Measurements from ENCODE around the gene ZC3H6.
A peak's percentile ranks its signal among the peaks of the same experiment; 100 is the strongest.
"Not testable (repeated sequence)": the region's sequence is repeated elsewhere in the genome, so short reads cannot be mapped to it uniquely, and the experiment has no call there.

ZC3H6 gene

GRCh38 chr2:112340475-112341267 is 65.3 kb downstream of the ZC3H6 start:
- no peak overlapping the region for H3K4me3 ChIP-seq (ENCODE audit: control insufficient read depth, low read depth, low read length)
- TF ChIP-seq, protein P1, sequence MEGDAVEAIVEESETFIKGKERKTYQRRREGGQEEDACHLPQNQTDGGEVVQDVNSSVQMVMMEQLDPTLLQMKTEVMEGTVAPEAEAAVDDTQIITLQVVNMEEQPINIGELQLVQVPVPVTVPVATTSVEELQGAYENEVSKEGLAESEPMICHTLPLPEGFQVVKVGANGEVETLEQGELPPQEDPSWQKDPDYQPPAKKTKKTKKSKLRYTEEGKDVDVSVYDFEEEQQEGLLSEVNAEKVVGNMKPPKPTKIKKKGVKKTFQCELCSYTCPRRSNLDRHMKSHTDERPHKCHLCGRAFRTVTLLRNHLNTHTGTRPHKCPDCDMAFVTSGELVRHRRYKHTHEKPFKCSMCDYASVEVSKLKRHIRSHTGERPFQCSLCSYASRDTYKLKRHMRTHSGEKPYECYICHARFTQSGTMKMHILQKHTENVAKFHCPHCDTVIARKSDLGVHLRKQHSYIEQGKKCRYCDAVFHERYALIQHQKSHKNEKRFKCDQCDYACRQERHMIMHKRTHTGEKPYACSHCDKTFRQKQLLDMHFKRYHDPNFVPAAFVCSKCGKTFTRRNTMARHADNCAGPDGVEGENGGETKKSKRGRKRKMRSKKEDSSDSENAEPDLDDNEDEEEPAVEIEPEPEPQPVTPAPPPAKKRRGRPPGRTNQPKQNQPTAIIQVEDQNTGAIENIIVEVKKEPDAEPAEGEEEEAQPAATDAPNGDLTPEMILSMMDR (conservative IDR thresholded peaks at IDR 0.05; ENCODE audit: control insufficient read depth, insufficient read depth, low read depth, low read length): no peak
- DNase-seq (ENCODE audit: low read depth): peak; percentile 29

- TF ChIP-seq, protein P1 (conservative IDR thresholded peaks at IDR 0.05; ENCODE audit: control insufficient read depth, insufficient read depth, low read depth, low read length): no peak
- DNase-seq (ENCODE audit: low read depth): peak; percentile 3
These were observed 66.7 kb downstream of the ZC3H6 start for GRCh38 chr2:112342067-112342550.

DNA sequence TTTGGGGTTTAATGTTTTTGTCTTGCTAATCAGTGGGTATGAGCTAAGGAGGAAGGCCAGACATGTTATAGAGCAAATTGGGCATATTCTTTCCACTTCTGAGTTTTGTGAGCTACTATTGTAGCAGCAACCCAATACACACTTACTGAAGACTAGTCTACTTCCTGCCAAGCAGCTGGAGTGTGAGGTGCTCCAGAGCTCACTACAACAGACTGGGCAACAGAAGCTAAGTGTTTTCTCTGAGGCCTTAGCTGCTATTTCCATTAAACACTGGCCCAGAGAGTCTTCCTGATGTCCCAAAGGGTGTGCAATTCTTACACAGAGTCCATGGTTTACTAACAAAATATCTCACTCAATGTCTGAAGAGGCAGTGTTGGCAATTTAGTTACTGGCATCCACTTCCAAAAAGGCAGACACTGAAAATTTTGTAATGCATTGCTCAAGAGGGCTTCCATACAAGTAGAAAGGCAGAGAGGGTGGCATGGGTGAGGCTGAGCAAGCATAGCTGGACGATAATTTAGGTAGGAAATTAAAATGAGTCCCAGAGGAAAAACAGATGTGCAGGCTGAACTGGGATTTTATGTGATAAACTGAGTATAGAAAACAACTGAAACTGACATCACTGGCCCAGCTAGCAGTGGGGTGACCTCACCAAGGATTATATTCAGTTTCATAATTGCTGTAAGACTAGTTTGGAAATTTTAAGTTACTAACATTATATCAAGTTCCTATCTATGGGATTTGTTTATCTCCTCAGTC is 68.6 kb downstream of the ZC3H6 start:
- peak; percentile 24 for DNase-seq (ENCODE audit: low read depth)
- TF ChIP-seq, protein P1 (conservative IDR thresholded peaks at IDR 0.05; ENCODE audit: control insufficient read depth, insufficient read depth, low read depth, low read length): no peak
- H3K4me3 ChIP-seq (ENCODE audit: control insufficient read depth, low read depth, low read length): no peak overlapping the region

More at GRCh38 chr2:112342067-112342550, 66.7 kb downstream of the ZC3H6 start:
- no peak overlapping the region for H3K4me3 ChIP-seq (ENCODE audit: control insufficient read depth, low read depth, low read length)

DNA sequence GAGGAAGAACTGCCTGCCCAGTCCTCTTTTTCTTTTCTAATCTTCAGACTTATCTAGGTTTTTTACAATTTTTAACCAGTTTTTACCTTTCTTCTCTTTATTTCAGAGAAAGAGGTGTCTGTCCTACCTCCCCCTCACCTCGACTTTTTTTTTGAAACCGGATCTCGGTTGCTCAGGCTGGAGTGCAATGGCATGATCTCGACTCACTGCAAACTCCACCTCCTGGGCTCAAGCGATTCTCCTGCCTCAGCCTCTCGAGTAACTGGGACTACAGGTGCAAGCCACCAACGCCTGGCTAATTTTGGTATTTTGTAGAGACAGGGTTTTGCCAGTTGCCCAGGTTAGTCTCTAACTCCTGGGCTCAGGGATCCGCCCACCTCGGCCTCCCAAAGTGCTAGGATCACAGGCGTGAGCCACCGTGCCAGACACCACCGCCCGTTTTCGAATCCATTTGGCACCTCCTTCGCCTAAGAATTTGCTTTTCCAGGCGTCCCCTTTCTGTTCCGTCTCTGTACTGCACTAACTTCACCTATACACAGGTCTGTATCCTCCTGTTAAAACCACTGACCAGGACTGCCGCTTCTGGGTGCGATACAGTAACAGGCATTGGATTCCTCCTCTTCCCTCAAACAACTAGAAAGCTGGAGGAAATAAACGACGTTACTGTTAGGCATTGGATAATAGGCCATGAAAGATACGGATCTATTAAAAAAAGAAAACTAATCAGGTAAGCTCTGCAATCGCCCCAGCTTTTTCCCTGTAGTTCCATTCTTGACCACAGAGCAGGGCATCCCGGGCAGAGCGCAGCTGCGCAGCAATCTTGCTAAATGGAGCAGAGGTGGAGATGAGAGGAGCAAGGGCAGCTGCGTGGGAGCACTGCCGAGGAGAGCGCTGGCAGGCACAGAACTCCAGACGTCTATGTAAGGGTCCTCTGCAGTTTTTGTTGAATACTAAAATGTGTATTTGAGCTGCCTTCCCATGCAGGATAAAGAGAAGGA is 69.9 kb downstream of the ZC3H6 start:
- TF ChIP-seq, protein P1 (conservative IDR thresholded peaks at IDR 0.05; ENCODE audit: control insufficient read depth, insufficient read depth, low read depth, low read length): no peak
- no peak overlapping the region for H3K4me3 ChIP-seq (ENCODE audit: control insufficient read depth, low read depth, low read length)
- no peak for DNase-seq (ENCODE audit: low read depth)

- H3K4me3 ChIP-seq (ENCODE audit: control insufficient read depth, low read depth, low read length); DNase-seq (ENCODE audit: low read depth): not testable (repeated sequence)
These were observed 76.9 kb downstream of the ZC3H6 start for GRCh38 chr2:112352292-112352691.

- DNase-seq (ENCODE audit: low read depth); H3K4me3 ChIP-seq (ENCODE audit: control insufficient read depth, low read depth, low read length): not testable (repeated sequence)
These were observed 77.6 kb downstream of the ZC3H6 start for GRCh38 chr2:112352809-112353603.

- not testable (repeated sequence) for H3K4me3 ChIP-seq (ENCODE audit: control insufficient read depth, low read depth, low read length); DNase-seq (ENCODE audit: low read depth)
These were observed 78.9 kb downstream of the ZC3H6 start for GRCh38 chr2:112354335-112354734.

DNA sequence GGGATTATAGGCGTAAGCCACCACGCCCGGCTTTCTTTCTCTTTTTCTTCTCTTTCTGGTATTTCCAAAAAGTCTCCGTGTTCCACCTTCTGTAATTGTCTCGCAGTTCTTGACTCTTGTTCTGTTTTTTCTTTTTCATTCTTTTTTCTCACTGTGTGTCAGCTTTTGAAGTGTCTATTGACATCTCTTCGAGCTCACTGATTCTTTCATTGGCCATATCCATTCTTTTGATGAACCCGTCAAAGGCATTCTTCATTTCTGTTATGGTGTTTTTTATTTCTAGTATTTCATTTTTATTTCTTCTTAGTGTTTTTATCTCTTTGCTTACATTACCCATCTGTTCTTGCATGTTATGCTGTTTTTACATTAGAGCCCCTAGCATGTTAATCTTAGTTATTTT is 84.7 kb downstream of the ZC3H6 start:
- DNase-seq (ENCODE audit: low read depth): not testable (repeated sequence)

More for the DNA sequence above, 84.7 kb downstream of the ZC3H6 start:
- H3K4me3 ChIP-seq (ENCODE audit: control insufficient read depth, low read depth, low read length): not testable (repeated sequence)
